Endothelial cell of umbilical vein (primary cell): Measurements from ENCODE around the gene BMPR1B.

ENCODE experiments used
- CTCF ChIP-seq, 2 donors: IDR thresholded peaks; 1 replicate in 1 of 2; 2 replicates in 1 of 2; pipeline ENCODE4 v1.5.1; 2011; ENCODE audit warnings: low read length in 2 of 2, mild to moderate bottlenecking in 2 of 2, moderate library complexity in 2 of 2, control low read depth in 1 of 2, inconsistent platforms in 1 of 2, low read depth in 1 of 2; ENCODE audit not compliant: insufficient read depth in 1 of 2; ENCODE audit errors: extremely low read depth in 1 of 2
- EZH2 ChIP-seq: IDR thresholded peaks from 2 replicates; pipeline ENCODE4 v1.6.1; 2012; ENCODE audit warnings: borderline replicate concordance, low read depth, mild to moderate bottlenecking, moderate library complexity, low read length, inconsistent platforms; ENCODE audit not compliant: severe bottlenecking
- JUN ChIP-seq: IDR thresholded peaks from 2 replicates; pipeline ENCODE4 v1.6.1; 2011; ENCODE audit warnings: borderline replicate concordance, low read depth; ENCODE audit not compliant: insufficient read length, insufficient read depth
- POLR2A ChIP-seq: IDR thresholded peaks from 2 replicates; pipeline ENCODE4 v1.6.1; 2012; ENCODE audit warnings: low read depth, mild to moderate bottlenecking, control low read depth, low read length
- POLR2AphosphoS5 ChIP-seq: IDR thresholded peaks from 2 replicates; pipeline ENCODE4 v1.6.1; 2012; ENCODE audit warnings: low read depth, mild to moderate bottlenecking, control low read depth, low read length, moderate library complexity; ENCODE audit not compliant: insufficient read depth
- TF ChIP-seq, protein P1 (sequence below): IDR thresholded peaks from 2 replicates; pipeline ENCODE4 v1.6.1; 2011; ENCODE audit not compliant: insufficient read depth, insufficient read length

GRCh38 chr4:94965852-94966251, 208.1 kb downstream of the BMPR1B start:
- TF ChIP-seq EZH2 = no peak
- no peak for TF ChIP-seq CTCF (IDR thresholded peaks at IDR 0.05; ENCODE audit: extremely low read depth in 1 of 2, insufficient read depth in 1 of 2, low read depth in 1 of 2, low read length in 2 of 2)
- no peak for TF ChIP-seq POLR2AphosphoS5
- no peak for TF ChIP-seq POLR2A
- TF ChIP-seq, protein P1, sequence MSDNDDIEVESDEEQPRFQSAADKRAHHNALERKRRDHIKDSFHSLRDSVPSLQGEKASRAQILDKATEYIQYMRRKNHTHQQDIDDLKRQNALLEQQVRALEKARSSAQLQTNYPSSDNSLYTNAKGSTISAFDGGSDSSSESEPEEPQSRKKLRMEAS = no peak
- TF ChIP-seq JUN = no peak
